ENCODE data around the gene TMCC1.

The TMCC1 gene

GRCh38 chr3:129809297-129809696, 84.2 kb downstream of the TMCC1 start:
- TF ChIP-seq, protein P1, sequence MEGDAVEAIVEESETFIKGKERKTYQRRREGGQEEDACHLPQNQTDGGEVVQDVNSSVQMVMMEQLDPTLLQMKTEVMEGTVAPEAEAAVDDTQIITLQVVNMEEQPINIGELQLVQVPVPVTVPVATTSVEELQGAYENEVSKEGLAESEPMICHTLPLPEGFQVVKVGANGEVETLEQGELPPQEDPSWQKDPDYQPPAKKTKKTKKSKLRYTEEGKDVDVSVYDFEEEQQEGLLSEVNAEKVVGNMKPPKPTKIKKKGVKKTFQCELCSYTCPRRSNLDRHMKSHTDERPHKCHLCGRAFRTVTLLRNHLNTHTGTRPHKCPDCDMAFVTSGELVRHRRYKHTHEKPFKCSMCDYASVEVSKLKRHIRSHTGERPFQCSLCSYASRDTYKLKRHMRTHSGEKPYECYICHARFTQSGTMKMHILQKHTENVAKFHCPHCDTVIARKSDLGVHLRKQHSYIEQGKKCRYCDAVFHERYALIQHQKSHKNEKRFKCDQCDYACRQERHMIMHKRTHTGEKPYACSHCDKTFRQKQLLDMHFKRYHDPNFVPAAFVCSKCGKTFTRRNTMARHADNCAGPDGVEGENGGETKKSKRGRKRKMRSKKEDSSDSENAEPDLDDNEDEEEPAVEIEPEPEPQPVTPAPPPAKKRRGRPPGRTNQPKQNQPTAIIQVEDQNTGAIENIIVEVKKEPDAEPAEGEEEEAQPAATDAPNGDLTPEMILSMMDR (conservative IDR thresholded peaks at IDR 0.05; ENCODE audit: low read depth, low read length), result no peak
- Histone ChIP-seq H4K20me1 (ENCODE audit: insufficient read depth) (no peaks in the 10 kb centered on the region), H3K27ac (no peak overlapping the region), H3K36me3 (ENCODE audit: insufficient read depth) (no peaks in the 10 kb centered on the region), H3K4me2 (no peak overlapping the region), H2AFZ (ENCODE audit: low read depth) (no peak overlapping the region), H3K4me1 (ENCODE audit: low read depth, poor library complexity, severe bottlenecking) (no peaks in the 10 kb centered on the region), H3K4me3 (IDR thresholded peaks at IDR 0.05; ENCODE audit: insufficient read depth, low read depth, low read length) (no peak overlapping the region), H3K79me2 (ENCODE audit: insufficient read depth, low read depth) (peaks cover 3% of the 10 kb centered on the region; the same call in 1 of the 2 replicates), H3K27me3 (ENCODE audit: insufficient read depth, low read depth) (no peaks in the 10 kb centered on the region), H3K9ac (no peak overlapping the region)

DNA sequence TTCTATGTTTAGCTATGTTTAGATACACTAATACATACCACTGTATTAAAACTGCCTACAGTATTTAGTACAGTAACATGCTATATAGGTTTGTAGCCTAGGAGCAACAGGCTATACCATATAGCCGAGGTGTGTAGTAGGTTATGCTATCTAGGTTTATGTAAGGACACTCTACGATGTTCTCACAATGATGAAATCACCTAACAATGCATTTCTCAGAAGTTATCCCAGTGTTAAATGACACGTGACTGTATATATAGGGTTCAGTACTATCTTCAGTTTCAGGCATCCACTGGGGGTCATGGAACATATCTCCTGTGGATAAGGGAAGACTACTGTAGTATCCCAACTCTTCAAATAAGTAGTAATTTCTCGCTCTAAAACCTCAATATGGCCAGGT, 97.4 kb downstream of the TMCC1 start:
- TF ChIP-seq, protein P1 (conservative IDR thresholded peaks at IDR 0.05; ENCODE audit: low read depth, low read length), result no peak
- Histone ChIP-seq H3K27me3 (ENCODE audit: insufficient read depth, low read depth) (no peaks in the 10 kb centered on the region), H2AFZ (ENCODE audit: low read depth) (no peak overlapping the region), H3K36me3 (ENCODE audit: insufficient read depth) (no peaks in the 10 kb centered on the region), H3K79me2 (ENCODE audit: insufficient read depth, low read depth) (no peaks in the 10 kb centered on the region), H3K4me1 (ENCODE audit: low read depth, poor library complexity, severe bottlenecking) (no peaks in the 10 kb centered on the region), H3K9ac (no peak overlapping the region), H3K27ac (no peak overlapping the region), H3K4me3 (IDR thresholded peaks at IDR 0.05; ENCODE audit: insufficient read depth, low read depth, low read length) (no peak overlapping the region), H3K4me2 (no peak overlapping the region), H4K20me1 (ENCODE audit: insufficient read depth) (no peaks in the 10 kb centered on the region)

DNA sequence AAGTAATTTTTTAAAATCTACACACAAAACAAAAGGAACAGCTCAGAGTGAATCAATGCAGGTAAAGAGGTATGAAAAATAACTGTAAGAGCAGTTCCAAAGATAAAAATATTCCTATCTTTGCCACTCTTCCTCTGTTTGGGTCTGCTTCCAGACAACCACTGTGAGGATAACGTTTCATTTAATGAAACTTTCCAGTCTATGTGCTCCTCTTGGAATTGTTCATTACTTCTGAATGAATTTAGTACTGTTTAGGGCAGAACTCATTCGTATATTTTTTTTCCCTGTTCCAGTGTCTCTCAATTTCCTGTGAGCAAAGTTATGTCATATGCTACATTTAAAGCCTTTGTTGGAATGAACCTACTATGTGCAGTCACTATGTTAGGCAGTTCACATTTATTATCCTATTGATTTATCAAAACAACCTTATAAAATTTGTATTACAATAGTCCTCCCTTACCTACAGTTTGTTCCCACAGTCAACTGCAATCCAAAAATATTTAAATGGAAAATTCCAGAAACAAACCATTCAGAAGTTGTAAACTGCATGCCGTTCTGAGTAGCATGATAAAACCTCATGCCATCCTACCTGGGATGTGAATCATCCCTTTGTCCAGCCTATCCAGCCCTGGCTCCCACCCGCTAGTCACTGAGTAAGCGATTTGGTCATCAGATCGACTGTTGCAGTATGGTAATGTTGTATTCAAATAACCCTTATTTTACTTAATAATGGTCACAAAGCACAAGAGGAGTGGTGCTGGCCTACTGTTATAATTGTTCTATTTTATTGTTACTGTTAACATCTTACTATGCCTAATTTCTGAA, 98.1 kb downstream of the TMCC1 start:
- no peak overlapping the region for H2AFZ ChIP-seq (ENCODE audit: low read depth)
- no peaks in the 10 kb centered on the region for H3K27me3 ChIP-seq (ENCODE audit: insufficient read depth, low read depth)
- H3K4me3 ChIP-seq (IDR thresholded peaks at IDR 0.05; ENCODE audit: insufficient read depth, low read depth, low read length), result no peak overlapping the region
- TF ChIP-seq, protein P1 (conservative IDR thresholded peaks at IDR 0.05; ENCODE audit: low read depth, low read length), result no peak
- H3K36me3 ChIP-seq (ENCODE audit: insufficient read depth), result no peaks in the 10 kb centered on the region
- no peaks in the 10 kb centered on the region for H3K79me2 ChIP-seq (ENCODE audit: insufficient read depth, low read depth)
- no peaks in the 10 kb centered on the region for H3K4me1 ChIP-seq (ENCODE audit: low read depth, poor library complexity, severe bottlenecking)
- H3K9ac ChIP-seq, result no peak overlapping the region
- no peaks in the 10 kb centered on the region for H4K20me1 ChIP-seq (ENCODE audit: insufficient read depth)
- no peak overlapping the region for H3K27ac ChIP-seq
- H3K4me2 ChIP-seq, result no peak overlapping the region

GRCh38 chr3:129794311-129795185, 99.0 kb downstream of the TMCC1 start:
- Histone ChIP-seq H3K27me3 (ENCODE audit: insufficient read depth, low read depth) (no peaks in the 10 kb centered on the region), H3K4me1 (ENCODE audit: low read depth, poor library complexity, severe bottlenecking) (no peaks in the 10 kb centered on the region), H2AFZ (ENCODE audit: low read depth) (no peak overlapping the region), H3K79me2 (ENCODE audit: insufficient read depth, low read depth) (no peaks in the 10 kb centered on the region), H4K20me1 (ENCODE audit: insufficient read depth) (no peaks in the 10 kb centered on the region), H3K27ac (no peak overlapping the region), H3K36me3 (ENCODE audit: insufficient read depth) (no peaks in the 10 kb centered on the region), H3K9ac (no peak overlapping the region), H3K4me2 (no peak overlapping the region), H3K4me3 (IDR thresholded peaks at IDR 0.05; ENCODE audit: insufficient read depth, low read depth, low read length) (no peak overlapping the region)
- TF ChIP-seq, protein P1 (conservative IDR thresholded peaks at IDR 0.05; ENCODE audit: low read depth, low read length), result no peak

All from KMS-11 (cell line).